Heart right ventricle (tissue), 16 donors: ENCODE measurements around the gene SFXN5. TPM values are rescaled to one million over a fixed set of nuclear protein-coding genes. Genes with fewer than 3 reads are reported as not detected.

Experiments used
- ATAC-seq, 8 donors: fragments of 200-7000 bp; cut with Tn5 transposase; one replicate each; pipeline ENCODE4 v1.9.1; 2020; ENCODE audit warnings: mild to moderate bottlenecking in 8 of 8, moderate library complexity in 8 of 8, moderate number of reproducible peaks in 1 of 8
- DNase-seq, 2 donors: peaks; one replicate each; pipeline ENCODE4 v3.0.0-alpha.2; 2020
- H3K27ac ChIP-seq, 10 donors: fragments of 200-600 bp; sonication (generic) in 2 of 10; one replicate each; pipeline versions ENCODE4 v1.5.0 to v1.8.0; 2020 to 2022; ENCODE audit warnings: mild to moderate bottlenecking in 3 of 10
- H3K27me3 ChIP-seq, 7 donors: fragments of 200-600 bp; one replicate each; pipeline ENCODE4 v1.8.0; 2021 to 2022; ENCODE audit warnings: mild to moderate bottlenecking in 2 of 7
- H3K36me3 ChIP-seq, 9 donors: fragments of 200-600 bp; sonication (generic) in 1 of 9; one replicate each; pipeline versions ENCODE4 v1.5.0 to v1.8.0; 2020 to 2022; ENCODE audit warnings: mild to moderate bottlenecking in 2 of 9
- H3K4me1 ChIP-seq, 9 donors: fragments of 200-600 bp; sonication (generic) in 1 of 9; one replicate each; pipeline versions ENCODE4 v1.5.0 to v1.8.0; 2020 to 2022; ENCODE audit warnings: mild to moderate bottlenecking in 4 of 9
- H3K4me3 ChIP-seq, 10 donors: fragments of 200-600 bp; sonication (generic) in 2 of 10; one replicate each; pipeline versions ENCODE4 v1.5.0 to v1.8.0; 2020 to 2022; ENCODE audit warnings: mild to moderate bottlenecking in 7 of 10, moderate library complexity in 2 of 10
- H3K9me3 ChIP-seq, 11 donors: fragments of 200-600 bp in 10 of 11; sonication (generic) in 2 of 11; one replicate each; pipeline versions ENCODE4 v1.5.0 to v1.8.0; 2013 to 2022; ENCODE audit warnings: mild to moderate bottlenecking in 2 of 11, control low read depth in 1 of 11, moderate library complexity in 1 of 11
- WGBS, 2 donors: extraction: QIAGEN DNeasy Blood & Tissue Kit; methylation state at CpG; one replicate each; pipeline ENCODE4 v1.1.7; 2013; ENCODE audit warnings: inconsistent platforms in 1 of 2; 5-methylcytosine and 5-hydroxymethylcytosine counted together
- intact Hi-C, 10 donors: fragments of 100-400 bp; cut with DNase I; formaldehyde crosslinking; loops; one replicate each; pipeline versions ENCODE4 v1.11.1 to v1.14.2; 2022
- polyA plus RNA-seq, 2 donors: library from polyadenylated mRNA; stranded (reverse); fragments of 200-250 nt; gene quantifications; one replicate each; pipeline ENCODE4 v1.2.3, GENCODE V29; 2013
- total RNA-seq, 10 donors: library from RNA; stranded (reverse); fragmentation: NEBNext Ultra II Directional in 3 of 10; extraction: Animal tissue kit (Norgen Biotek cat#: 25700) in 3 of 10; gene quantifications; one replicate each; pipeline versions ENCODE4 v1.2.1 to v1.2.4, GENCODE V29; 2021 to 2023
- TF ChIP-seq, protein P1 (sequence below), 9 donors: fragments of 200-600 bp; sonication (generic) in 2 of 9; IDR thresholded peaks; one replicate each; pipeline versions ENCODE4 v1.5.0 to v1.8.0; 2021 to 2022; ENCODE audit warnings: antibody characterized with exemption in 9 of 9, mild to moderate bottlenecking in 5 of 9, moderate library complexity in 1 of 9
- donor health status: Arrhythmogenic right ventricular cardiomyopathy.
- donor health status: ischemic (EF 13 %, LVEDD 7.1; RV severe dilation, severe dysfunction).
- donor health status: healthy with polysubstance abuse.
- donor health status: DM: no; HTN: yes; CAD: no.
- donor health status: DM: no; HTN: no; CAD: no.
- donor health status: ischemic (EF 25% LVEDD 6.9; RV normal size, moderate dysfunction).
- donor health status: ischemic (EF 25% LVEDD 5.7; RV mildly dilated, moderate dysfunction).
- donor health status: healthy.
- donor health status: DM: yes; HTN: yes; CAD: no.
- donor health status: Ischemic cardiomyopathy.
- donor health status: ischemic (EF 35%, LVEDD 5.7; RV mildly dilated, moderate dysfunction).
- donor health status: nonischemic (EF 11% LVEDD 7.7; RV severe dilation, severe dysfunction).
- donor health status: DM: yes; HTN: yes; CAD: no.
- donor health status: PGD.
- donor health status: ischemic (EF 29% LVEDD 5.4; RV normal size, mild dysfunction).
- donor health status: nonischemic (EF 23%, LVEDD 6.1; RV moderate dilation, normal function).

The SFXN5 gene
- total and polyA plus RNA-seq, 12 donors: 4.4 to 11.8 (median 9.7) TPM

DNA sequence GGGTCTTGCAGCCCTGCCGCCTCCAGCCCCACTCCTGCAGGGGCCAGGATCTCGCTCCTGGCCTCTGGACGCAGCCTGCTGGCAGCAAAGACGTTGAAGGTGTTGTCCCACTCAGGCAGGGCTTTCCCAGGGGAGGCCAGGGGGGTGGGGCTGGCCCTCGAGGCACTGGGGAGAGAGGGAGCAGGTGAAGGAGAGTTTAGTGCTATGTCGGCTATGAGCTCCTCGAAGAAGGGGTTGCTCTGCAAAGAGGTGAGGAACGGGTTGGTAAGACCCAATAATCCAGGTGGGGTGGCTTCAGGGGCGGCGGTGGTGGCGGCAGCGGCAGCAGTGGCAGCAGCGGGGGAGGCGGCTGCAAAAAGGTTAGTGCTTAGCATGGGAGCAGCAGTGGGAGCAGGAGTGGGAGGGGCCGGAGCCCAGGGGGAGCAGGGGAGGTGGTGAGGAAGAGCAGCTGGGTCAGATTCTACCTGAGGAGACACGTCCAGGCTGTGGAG lies 9.7 kb upstream of the SFXN5 start:
- 84 to 85% methylated on average over 16 of the region's 16 CpGs for WGBS, 2 donors
- TF ChIP-seq, protein P1, sequence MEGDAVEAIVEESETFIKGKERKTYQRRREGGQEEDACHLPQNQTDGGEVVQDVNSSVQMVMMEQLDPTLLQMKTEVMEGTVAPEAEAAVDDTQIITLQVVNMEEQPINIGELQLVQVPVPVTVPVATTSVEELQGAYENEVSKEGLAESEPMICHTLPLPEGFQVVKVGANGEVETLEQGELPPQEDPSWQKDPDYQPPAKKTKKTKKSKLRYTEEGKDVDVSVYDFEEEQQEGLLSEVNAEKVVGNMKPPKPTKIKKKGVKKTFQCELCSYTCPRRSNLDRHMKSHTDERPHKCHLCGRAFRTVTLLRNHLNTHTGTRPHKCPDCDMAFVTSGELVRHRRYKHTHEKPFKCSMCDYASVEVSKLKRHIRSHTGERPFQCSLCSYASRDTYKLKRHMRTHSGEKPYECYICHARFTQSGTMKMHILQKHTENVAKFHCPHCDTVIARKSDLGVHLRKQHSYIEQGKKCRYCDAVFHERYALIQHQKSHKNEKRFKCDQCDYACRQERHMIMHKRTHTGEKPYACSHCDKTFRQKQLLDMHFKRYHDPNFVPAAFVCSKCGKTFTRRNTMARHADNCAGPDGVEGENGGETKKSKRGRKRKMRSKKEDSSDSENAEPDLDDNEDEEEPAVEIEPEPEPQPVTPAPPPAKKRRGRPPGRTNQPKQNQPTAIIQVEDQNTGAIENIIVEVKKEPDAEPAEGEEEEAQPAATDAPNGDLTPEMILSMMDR (IDR thresholded peaks at IDR 0.05): no peak
- Histone ChIP-seq H3K4me1 (peaks cover 0 to 19% (median 4%) of the 10 kb centered on the region in 9 donors), H3K4me3 (no peak overlapping the region), H3K27ac (no peak overlapping the region), H3K9me3 (no peaks in the 10 kb centered on the region), H3K27me3 (no peaks in the 10 kb centered on the region), H3K36me3 (peaks cover 0 to 32% (median 0%) of the 10 kb centered on the region in 9 donors)
- intact Hi-C loops: loop anchor here in 4 of 10 donors (10.0 kb wide), 1 partner anchor 186 kb away; no protein-coding TSS in a partner anchor
- DNase-seq (no peak), ATAC-seq (no peak)

GRCh38 chr2:73080321-73081131 lies 9.0 kb upstream of the SFXN5 start:
- 79 to 84% methylated on average over 28 to 31 of the region's 31 CpGs for whole genome bisulfite sequencing, 2 donors
- TF ChIP-seq, protein P1 (IDR thresholded peaks at IDR 0.05): no peak
- Histone ChIP-seq H3K9me3 (no peaks in the 10 kb centered on the region), H3K4me3 (no peak overlapping the region), H3K27me3 (no peaks in the 10 kb centered on the region), H3K27ac (no peak overlapping the region), H3K36me3 (peaks cover 0 to 39% (median 0%) of the 10 kb centered on the region in 9 donors), H3K4me1 (peaks cover 0 to 15% (median 2%) of the 10 kb centered on the region in 9 donors)
- DNase-seq (no peak), ATAC-seq (no peak)
- intact Hi-C loops: loop anchor here in 4 of 10 donors (10.0 kb wide), 1 partner anchor 186 kb away; no protein-coding TSS in a partner anchor

GRCh38 chr2:73079636-73080035 lies 8.1 kb upstream of the SFXN5 start:
- no peaks in the 10 kb centered on the region for H3K27me3 ChIP-seq
- TF ChIP-seq, protein P1 (IDR thresholded peaks at IDR 0.05): no peak
- no peaks in the 10 kb centered on the region for H3K9me3 ChIP-seq
- ATAC-seq (no peak), DNase-seq (no peak)
- H3K4me3 ChIP-seq: no peak overlapping the region
- no peak overlapping the region for H3K27ac ChIP-seq
- 86 to 90% methylated on average over 9 of the region's 9 CpGs for WGBS, 2 donors
- H3K4me1 ChIP-seq: peaks cover 0 to 13% (median 2%) of the 10 kb centered on the region in 9 donors
- intact Hi-C loops: loop anchor here in 9 of 10 donors (5.0 to 10.0 kb wide), 3 partner anchors 87 to 187 kb away; no protein-coding TSS in a partner anchor
- H3K36me3 ChIP-seq: peaks cover 0 to 48% (median 6%) of the 10 kb centered on the region in 9 donors

DNA sequence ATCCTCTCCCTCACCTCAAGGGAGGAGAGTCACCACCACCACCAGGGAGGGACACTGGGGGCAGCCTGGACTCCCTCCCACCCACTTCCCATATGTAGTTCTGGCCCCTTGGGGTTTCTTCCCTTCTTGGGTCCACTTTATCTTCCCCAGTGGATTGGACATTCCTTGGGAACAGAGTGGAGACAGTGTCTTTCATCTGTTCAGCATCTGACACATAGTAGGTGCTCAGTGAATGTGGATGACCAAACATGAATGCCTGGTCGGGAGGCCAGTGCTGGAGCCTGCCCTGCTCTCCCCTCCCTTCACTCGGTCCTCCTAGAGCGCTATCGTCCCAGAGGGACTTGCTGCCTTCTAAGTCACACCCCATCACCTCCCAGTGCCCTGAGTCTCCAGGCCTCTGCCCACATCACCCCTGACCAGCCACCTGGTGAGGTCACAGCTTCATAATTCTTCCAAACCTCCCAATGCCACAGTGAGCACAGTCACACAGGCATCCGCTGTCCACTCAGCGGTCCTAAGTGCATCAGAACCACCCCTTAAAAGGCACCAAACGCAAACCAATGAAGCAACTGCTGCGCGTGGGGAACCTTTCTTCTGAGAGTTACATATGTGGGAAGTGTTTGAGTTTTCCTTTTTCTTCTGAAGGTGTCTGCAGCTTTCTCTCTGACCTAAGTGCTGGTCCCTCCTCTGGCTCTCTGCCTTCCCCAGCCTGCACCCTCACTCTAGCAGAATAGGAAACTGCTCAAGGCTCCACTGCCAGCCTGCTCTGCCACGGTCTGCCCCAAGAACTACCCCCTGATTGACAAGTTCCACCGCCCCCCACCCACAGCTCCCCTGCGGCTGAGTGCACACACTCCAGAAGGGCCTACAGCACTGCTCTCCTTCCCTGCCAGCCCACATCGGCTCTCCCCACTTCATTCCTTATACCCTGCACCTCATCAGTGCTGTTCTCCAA lies 7.2 kb upstream of the SFXN5 start:
- DNase-seq (no peak), ATAC-seq (no peak)
- 89 to 94% methylated on average over 13 of the region's 13 CpGs for WGBS, 2 donors
- peaks cover 0 to 13% (median 2%) of the 10 kb centered on the region in 9 donors for H3K4me1 ChIP-seq
- intact Hi-C loops: loop anchor here in 6 of 10 donors (5.0 to 10.0 kb wide), 3 partner anchors 86 to 186 kb away; no protein-coding TSS in a partner anchor
- peaks cover 0 to 55% (median 8%) of the 10 kb centered on the region in 9 donors for H3K36me3 ChIP-seq
- H3K9me3 ChIP-seq: no peaks in the 10 kb centered on the region
- H3K27ac ChIP-seq: no peak overlapping the region
- TF ChIP-seq, protein P1 (IDR thresholded peaks at IDR 0.05): no peak
- H3K4me3 ChIP-seq: no peak overlapping the region
- H3K27me3 ChIP-seq: no peaks in the 10 kb centered on the region
